AG09309 (cell line): Measurements from ENCODE around the gene LDLRAD4.

Experiments used
- DNase-seq: peaks from one replicate; pipeline ENCODE4 v3.0.0-alpha.2; 2010; ENCODE audit warnings: low read depth
- H3K4me3 ChIP-seq: 2 replicates; pipeline ENCODE4 v1.5.1; 2011; ENCODE audit warnings: mild to moderate bottlenecking, low read depth, low read length, moderate library complexity; ENCODE audit not compliant: control insufficient read depth
- TF ChIP-seq, protein P1 (sequence below): IDR thresholded peaks from 2 replicates; pipeline ENCODE4 v1.5.1; 2011; ENCODE audit warnings: mild to moderate bottlenecking, low read depth, low read length, inconsistent platforms; ENCODE audit not compliant: insufficient read depth, control insufficient read depth; ENCODE audit errors: missing control alignments

The LDLRAD4 gene

DNA sequence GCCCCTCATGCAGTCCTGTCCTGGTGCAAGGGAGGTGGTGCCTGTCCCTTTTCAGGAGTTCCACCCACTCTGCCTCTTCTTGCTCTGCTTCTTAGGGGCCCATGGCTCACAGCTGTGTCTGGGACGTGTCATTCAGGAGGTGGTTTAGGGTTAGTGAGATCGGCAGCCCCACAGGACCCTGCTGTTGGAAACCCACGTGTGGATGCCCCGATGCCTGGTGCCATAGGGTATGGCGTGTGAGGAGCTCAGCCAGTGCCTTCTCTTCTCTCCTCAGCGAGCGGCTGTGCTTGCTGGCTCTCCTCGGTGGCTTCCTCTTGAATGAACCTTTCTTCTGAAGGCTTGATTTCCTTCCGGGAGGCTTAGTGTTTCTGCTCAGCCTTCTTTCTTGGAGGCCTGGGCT lies 55.2 kb downstream of the LDLRAD4 start:
- TF ChIP-seq, protein P1, sequence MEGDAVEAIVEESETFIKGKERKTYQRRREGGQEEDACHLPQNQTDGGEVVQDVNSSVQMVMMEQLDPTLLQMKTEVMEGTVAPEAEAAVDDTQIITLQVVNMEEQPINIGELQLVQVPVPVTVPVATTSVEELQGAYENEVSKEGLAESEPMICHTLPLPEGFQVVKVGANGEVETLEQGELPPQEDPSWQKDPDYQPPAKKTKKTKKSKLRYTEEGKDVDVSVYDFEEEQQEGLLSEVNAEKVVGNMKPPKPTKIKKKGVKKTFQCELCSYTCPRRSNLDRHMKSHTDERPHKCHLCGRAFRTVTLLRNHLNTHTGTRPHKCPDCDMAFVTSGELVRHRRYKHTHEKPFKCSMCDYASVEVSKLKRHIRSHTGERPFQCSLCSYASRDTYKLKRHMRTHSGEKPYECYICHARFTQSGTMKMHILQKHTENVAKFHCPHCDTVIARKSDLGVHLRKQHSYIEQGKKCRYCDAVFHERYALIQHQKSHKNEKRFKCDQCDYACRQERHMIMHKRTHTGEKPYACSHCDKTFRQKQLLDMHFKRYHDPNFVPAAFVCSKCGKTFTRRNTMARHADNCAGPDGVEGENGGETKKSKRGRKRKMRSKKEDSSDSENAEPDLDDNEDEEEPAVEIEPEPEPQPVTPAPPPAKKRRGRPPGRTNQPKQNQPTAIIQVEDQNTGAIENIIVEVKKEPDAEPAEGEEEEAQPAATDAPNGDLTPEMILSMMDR, result no peak
- DNase-seq, result no peak
- no peak overlapping the region for H3K4me3 ChIP-seq

DNA sequence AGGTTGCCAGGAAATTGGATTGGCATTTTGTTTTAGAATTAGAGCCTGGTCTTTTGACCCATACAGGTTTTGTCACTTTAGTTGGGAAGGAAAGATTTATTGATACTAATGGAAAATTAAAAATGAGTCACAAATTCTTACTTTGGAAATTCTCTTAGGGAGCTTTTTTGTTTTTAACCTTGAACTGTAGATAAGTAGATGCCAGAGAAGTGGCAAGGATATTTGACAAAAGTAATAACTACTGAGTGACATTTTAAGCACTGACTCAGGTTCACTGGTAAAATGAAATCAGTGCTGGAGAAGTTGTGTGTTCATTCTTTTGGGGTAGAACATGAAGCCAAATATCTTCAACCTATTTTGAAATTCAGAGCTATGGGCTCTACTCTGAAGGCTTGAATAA lies 56.5 kb downstream of the LDLRAD4 start:
- H3K4me3 ChIP-seq, result no peak overlapping the region
- TF ChIP-seq, protein P1, result no peak
- no peak for DNase-seq

DNA sequence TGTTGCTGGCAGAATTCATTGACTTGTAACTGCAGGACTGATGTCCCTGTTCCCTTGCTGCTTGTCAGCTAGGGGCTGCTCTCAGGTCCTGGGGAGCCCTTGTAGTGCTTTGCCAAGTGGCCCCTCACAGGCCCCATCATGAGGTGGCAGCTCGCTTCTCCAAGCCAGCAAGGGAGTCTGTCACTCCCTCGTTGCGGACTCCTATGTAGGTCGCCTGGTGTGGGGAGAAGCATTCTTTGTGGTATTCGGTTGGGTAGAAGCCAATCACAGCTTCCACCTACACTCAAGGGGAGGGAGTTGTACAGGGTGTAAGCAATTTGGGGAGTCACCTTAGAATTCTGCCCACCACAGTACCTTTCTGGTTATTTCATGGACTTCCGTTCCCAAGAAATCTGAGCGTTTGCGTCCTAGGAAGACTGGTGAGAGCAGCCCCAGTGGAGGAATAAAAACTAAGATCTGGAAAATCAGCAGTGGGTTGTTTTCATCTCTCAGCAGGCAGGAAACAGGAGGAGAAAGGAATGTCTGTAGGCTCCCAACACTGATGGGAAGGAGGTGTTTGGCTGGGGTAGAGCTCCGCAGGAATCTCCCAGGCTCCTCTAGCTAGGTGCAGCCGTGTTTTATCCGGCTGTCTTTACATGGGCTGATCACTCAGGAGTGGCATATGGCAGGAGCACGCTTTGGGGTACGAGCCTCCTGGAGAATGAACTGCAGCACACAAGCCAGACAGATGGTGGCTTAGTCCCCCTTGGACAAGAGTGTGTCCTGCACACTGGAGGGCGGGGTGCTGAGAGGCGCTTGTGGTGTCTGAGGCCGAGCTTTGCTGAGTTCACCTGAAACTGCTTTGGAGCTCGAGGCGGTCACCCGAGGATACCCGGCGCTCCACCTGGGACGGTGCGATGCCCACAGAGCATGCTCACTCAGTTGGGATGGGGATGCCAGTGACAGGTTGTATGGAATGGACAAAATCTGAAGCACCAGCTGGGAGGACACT lies 58.3 kb downstream of the LDLRAD4 start:
- TF ChIP-seq, protein P1, result no peak
- DNase-seq, result no peak

DNA sequence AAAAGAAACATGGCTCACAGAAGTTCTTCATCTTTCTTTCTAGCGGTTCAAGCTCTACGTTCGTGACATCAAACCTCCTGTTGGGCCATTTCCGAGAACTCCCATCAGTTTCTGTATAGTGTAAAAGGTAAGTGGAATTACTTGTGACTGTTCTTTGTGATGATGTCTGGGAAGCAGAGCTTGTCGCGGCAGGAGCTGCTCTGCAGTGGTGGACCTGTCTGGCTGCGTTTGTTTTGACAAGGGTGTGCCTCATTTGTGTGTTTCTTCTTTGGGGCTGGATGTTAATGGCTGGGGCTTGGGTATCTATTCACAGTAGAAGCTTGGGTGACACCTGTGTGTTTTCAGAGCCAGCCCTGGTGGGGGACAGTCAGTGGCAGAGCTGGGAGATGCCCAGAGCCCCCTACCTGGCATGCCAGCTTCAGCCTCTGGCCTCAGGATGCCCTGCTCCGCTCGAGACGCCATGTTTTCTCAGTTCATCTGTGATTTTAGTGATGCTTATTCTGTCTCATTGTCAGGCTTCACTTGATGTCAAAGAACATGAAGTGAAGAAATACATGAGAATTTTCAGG lies 59.6 kb downstream of the LDLRAD4 start:
- TF ChIP-seq, protein P1, result no peak
- no peak overlapping the region for H3K4me3 ChIP-seq
- no peak for DNase-seq

More for the DNA sequence above, 58.3 kb downstream of the LDLRAD4 start:
- H3K4me3 ChIP-seq, result no peak overlapping the region

DNA sequence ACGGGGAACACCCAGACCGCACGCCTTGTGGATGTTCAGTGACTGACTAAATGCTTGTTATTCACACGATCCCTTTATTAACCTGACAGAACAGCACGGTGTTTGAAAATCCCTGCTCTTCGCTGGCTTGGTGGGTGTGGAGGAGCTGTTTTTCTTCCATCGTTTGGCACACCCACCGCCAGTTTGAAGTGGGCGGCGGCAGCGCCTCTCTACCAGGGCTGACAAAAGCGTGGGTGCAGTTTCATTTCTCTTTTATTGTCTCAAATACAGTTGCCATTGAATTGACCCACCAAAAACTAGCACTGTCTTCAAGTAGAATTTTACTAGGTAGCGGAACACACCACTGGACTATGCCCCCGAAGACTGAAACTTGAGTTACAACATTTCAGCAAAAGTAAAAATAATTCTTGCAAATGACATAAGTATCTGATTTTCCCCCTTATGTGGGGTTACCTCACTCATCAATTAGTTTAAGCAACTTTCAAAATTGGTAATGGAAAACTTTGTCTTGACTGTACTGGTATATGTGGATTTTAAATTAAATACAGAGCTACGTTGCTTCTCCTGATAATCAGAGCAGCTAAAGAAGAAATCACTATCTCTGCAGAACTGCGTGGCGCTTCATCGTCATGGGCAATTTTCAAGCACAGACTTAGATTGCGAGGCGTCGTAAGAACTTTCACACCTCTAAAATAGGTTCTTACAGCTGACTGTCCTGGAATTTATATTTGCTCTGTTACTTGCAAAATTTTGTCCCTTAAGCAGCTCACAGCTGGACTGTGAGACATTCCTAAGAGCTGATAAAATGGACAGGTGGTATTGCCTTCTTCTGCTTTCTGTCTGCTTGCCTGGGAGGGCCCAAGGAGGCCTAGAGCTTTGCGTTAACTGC lies 60.9 kb downstream of the LDLRAD4 start:
- TF ChIP-seq, protein P1, result no peak
- no peak overlapping the region for H3K4me3 ChIP-seq
- no peak for DNase-seq
